HG03354 (cell line): Measurements from ENCODE around the gene SV2A.
"Not testable (repeated sequence)": the region's sequence is repeated elsewhere in the genome, so short reads cannot be mapped to it uniquely, and the experiment has no call there.

Experiments used
- ATAC-seq: cut with Tn5 transposase; IDR thresholded peaks from one replicate; pipeline ENCODE4 v1.9.1; 2021; ENCODE audit warnings: mild to moderate bottlenecking; ENCODE audit not compliant: unreplicated experiment, poor library complexity, severe bottlenecking

The SV2A gene

GRCh38 chr1:149888247-149888998 lies 29.2 kb downstream of the SV2A start:
- peak; percentile 25 for ATAC-seq

GRCh38 chr1:149887456-149888246 lies 30.0 kb downstream of the SV2A start:
- peak; percentile 55 for ATAC-seq

GRCh38 chr1:149887196-149887455 lies 30.5 kb downstream of the SV2A start:
- ATAC-seq: peak; percentile 0

GRCh38 chr1:149886396-149887195 lies 31.0 kb downstream of the SV2A start:
- peak; percentile 58 for ATAC-seq

GRCh38 chr1:149886121-149886395 lies 31.6 kb downstream of the SV2A start:
- ATAC-seq: not testable (repeated sequence)

GRCh38 chr1:149885339-149886120 lies 32.1 kb downstream of the SV2A start:
- ATAC-seq: no peak

- ATAC-seq: no peak
These were observed 33.0 kb downstream of the SV2A start for GRCh38 chr1:149884433-149885338.

- no peak for ATAC-seq
These were observed 33.9 kb downstream of the SV2A start for GRCh38 chr1:149883598-149884247.

- ATAC-seq: no peak
These were observed 35.8 kb downstream of the SV2A start for GRCh38 chr1:149881876-149882275.

- no peak for ATAC-seq
These were observed 38.1 kb downstream of the SV2A start for GRCh38 chr1:149879556-149879955.

GRCh38 chr1:149877211-149877946 lies 40.3 kb downstream of the SV2A start:
- ATAC-seq: no peak

GRCh38 chr1:149873060-149873459 lies 44.6 kb downstream of the SV2A start:
- ATAC-seq: not testable (repeated sequence)

- not testable (repeated sequence) for ATAC-seq
These were observed 50.8 kb downstream of the SV2A start for GRCh38 chr1:149866887-149867286.

GRCh38 chr1:149861497-149862054 lies 56.1 kb downstream of the SV2A start:
- peak; percentile 13 for ATAC-seq

- peak; percentile 66 for ATAC-seq
These were observed 56.8 kb downstream of the SV2A start for GRCh38 chr1:149860684-149861496.

- ATAC-seq: not testable (repeated sequence)
These were observed 57.4 kb downstream of the SV2A start for GRCh38 chr1:149860271-149860670.
